Breast epithelium (tissue), 3 donors: ENCODE results near the gene NCAM2.

Experiments used
- POLR2A ChIP-seq: fragments of 450-650 bp; IDR thresholded peaks from one replicate; pipeline ENCODE4 v1.6.1; 2016; ENCODE audit warnings: antibody characterized with exemption, mild to moderate bottlenecking, moderate library complexity
- POLR2AphosphoS5 ChIP-seq, 3 donors: sonication (generic); formaldehyde crosslinking; IDR thresholded peaks; one replicate each; pipeline ENCODE4 v1.6.1; 2017; ENCODE audit warnings: antibody characterized with exemption in 3 of 3

GRCh38 chr21:21007606-21008005, 9.4 kb downstream of the NCAM2 start:
- TF ChIP-seq POLR2A: no peak
- TF ChIP-seq POLR2AphosphoS5 (IDR thresholded peaks at IDR 0.05): no peak
